ENCODE data around the gene GBA2.

GBA2 gene

GRCh38 chr9:35691757-35692301 lies 57.2 kb downstream of the GBA2 start:
- DNase-seq (ENCODE audit: low read depth, low spot score): no peak

- no peak for DNase-seq (ENCODE audit: low read depth, low spot score)
These were observed 57.7 kb downstream of the GBA2 start for GRCh38 chr9:35691334-35691650.

GRCh38 chr9:35690614-35691333 lies 58.3 kb downstream of the GBA2 start:
- DNase-seq (ENCODE audit: low read depth, low spot score): no peak

GRCh38 chr9:35690294-35690613 lies 58.8 kb downstream of the GBA2 start:
- DNase-seq (ENCODE audit: low read depth, low spot score): no peak

- DNase-seq (ENCODE audit: low read depth, low spot score): no peak
These were observed 59.3 kb downstream of the GBA2 start, which contains the start of gene TPM2 for GRCh38 chr9:35689542-35690293. Gene TPM2 (minus strand): TSS chr9:35689925. CDS start chr9:35689817, 108 bp downstream.

GRCh38 chr9:35688558-35689541 lies 60.2 kb downstream of the GBA2 start:
- DNase-seq (ENCODE audit: low read depth, low spot score): no peak

GRCh38 chr9:35687972-35688557 lies 61.0 kb downstream of the GBA2 start:
- no peak for DNase-seq (ENCODE audit: low read depth, low spot score)

- no peak for DNase-seq (ENCODE audit: low read depth, low spot score)
These were observed 61.7 kb downstream of the GBA2 start for GRCh38 chr9:35687306-35687705.

All from activated CD4-positive, CD25-positive, alpha-beta regulatory T cell treated with anti-CD3 and anti-CD28 coated beads, Interleukin-2, amount 50 U/mL, for 16 hours (primary cell).